HG03378 (cell line): ENCODE results near the gene BABAM2.
A peak's percentile ranks its signal among the peaks of the same experiment; 100 is the strongest.
"Not testable (repeated sequence)": the region's sequence is repeated elsewhere in the genome, so short reads cannot be mapped to it uniquely, and the experiment has no call there.

ENCODE experiments used
- ATAC-seq: cut with Tn5 transposase; IDR thresholded peaks from one replicate; pipeline ENCODE4 v1.9.1; 2021; ENCODE audit warnings: mild to moderate bottlenecking, moderate library complexity; ENCODE audit not compliant: unreplicated experiment

Gene BABAM2

GRCh38 chr2:28321426-28321825, 430.9 kb downstream of the BABAM2 start:
- no peak for ATAC-seq

GRCh38 chr2:28322051-28322450, 431.5 kb downstream of the BABAM2 start:
- ATAC-seq = no peak

GRCh38 chr2:28322456-28322855, 431.9 kb downstream of the BABAM2 start:
- no peak for ATAC-seq

GRCh38 chr2:28322981-28323396, 432.5 kb downstream of the BABAM2 start:
- ATAC-seq = no peak

GRCh38 chr2:28325173-28325566, 434.6 kb downstream of the BABAM2 start:
- no peak for ATAC-seq

GRCh38 chr2:28325567-28326468, 435.3 kb downstream of the BABAM2 start:
- ATAC-seq = peak; percentile 59

GRCh38 chr2:28326469-28326805, 435.9 kb downstream of the BABAM2 start:
- no peak for ATAC-seq

- ATAC-seq = no peak
Observed at GRCh38 chr2:28326881-28327505, 436.5 kb downstream of the BABAM2 start.

GRCh38 chr2:28327581-28327955, 437.0 kb downstream of the BABAM2 start:
- ATAC-seq = no peak

GRCh38 chr2:28327956-28328922, 437.7 kb downstream of the BABAM2 start:
- ATAC-seq = no peak

- no peak for ATAC-seq
Observed at GRCh38 chr2:28329184-28329583, 438.7 kb downstream of the BABAM2 start.

GRCh38 chr2:28330722-28331121, 440.2 kb downstream of the BABAM2 start:
- ATAC-seq = not testable (repeated sequence)

GRCh38 chr2:28331797-28332196, 441.3 kb downstream of the BABAM2 start:
- ATAC-seq = not testable (repeated sequence)

- ATAC-seq = no peak
Observed at GRCh38 chr2:28332696-28333095, 442.2 kb downstream of the BABAM2 start.

- ATAC-seq = no peak
Observed at GRCh38 chr2:28333606-28334526, 443.3 kb downstream of the BABAM2 start.

- ATAC-seq = no peak
Observed at GRCh38 chr2:28334527-28334894, 444.0 kb downstream of the BABAM2 start.

- not testable (repeated sequence) for ATAC-seq
Observed at GRCh38 chr2:28335265-28335664, 444.7 kb downstream of the BABAM2 start.

GRCh38 chr2:28335666-28336065, 445.1 kb downstream of the BABAM2 start:
- ATAC-seq = no peak

- ATAC-seq = no peak
Observed at GRCh38 chr2:28336264-28336980, 445.9 kb downstream of the BABAM2 start.
